ENCODE data around the gene RAD51D. TPM values are rescaled to one million over a fixed set of nuclear protein-coding genes. Genes with fewer than 3 reads are reported as not detected.

The RAD51D gene
- total and polyA plus RNA-seq, 11 donors = 2.1 to 9.2 (median 5.0) TPM

- H3K36me3 ChIP-seq = peaks cover 0 to 89% (median 18%) of the 10 kb centered on the region in 9 donors
- ATAC-seq (peak in 1 of 4 donors; percentile 18), DNase-seq (no peak)
- TF ChIP-seq POLR2A (IDR thresholded peaks at IDR 0.05) (no peak), CTCF (IDR thresholded peaks at IDR 0.05) (no peak)
- intact Hi-C loops (cut with DNase I) = loop anchor here in 2 of 10 donors (10.0 kb wide), 1 partner anchor 583 kb away; no protein-coding TSS in a partner anchor
- 72 to 76% (median 74%) methylated on average over 3 of the region's 3 CpGs for WGBS, 4 donors
- H3K4me3 ChIP-seq = no peak overlapping the region
- no peaks in the 10 kb centered on the region for H3K27me3 ChIP-seq
- H3K9me3 ChIP-seq = no peaks in the 10 kb centered on the region
- peaks cover 0 to 17% (median 0%) of the 10 kb centered on the region in 12 donors for H3K4me1 ChIP-seq
- H3K27ac ChIP-seq = peak overlapping the region in 1 of 12 donors; percentile 70
These were observed 41.7 kb upstream of the RAD51D start for GRCh38 chr17:35161281-35161761.

- no peak for DNase-seq
- 80 to 86% (median 84%) methylated on average over 13 of the region's 13 CpGs for WGBS, 4 donors
- TF ChIP-seq POLR2A (IDR thresholded peaks at IDR 0.05) (no peak), CTCF (IDR thresholded peaks at IDR 0.05) (no peak)
- intact Hi-C loops (cut with DNase I) = loop anchor here in 2 of 10 donors (10.0 kb wide), 1 partner anchor 584 kb away; no protein-coding TSS in a partner anchor
- Histone ChIP-seq H3K27me3 (no peaks in the 10 kb centered on the region), H3K4me3 (no peak overlapping the region), H3K9me3 (no peaks in the 10 kb centered on the region), H3K4me1 (peaks cover 0 to 17% (median 0%) of the 10 kb centered on the region in 12 donors), H3K36me3 (peaks cover 0 to 94% (median 25%) of the 10 kb centered on the region in 9 donors), H3K27ac (peak overlapping the region in 1 of 12 donors; percentile 70)
- ATAC-seq = no peak
These were observed 40.9 kb upstream of the RAD51D start for GRCh38 chr17:35160354-35161201.

GRCh38 chr17:35159940-35160339 is 40.3 kb upstream of the RAD51D start:
- peaks cover 0 to 17% (median 0%) of the 10 kb centered on the region in 12 donors for H3K4me1 ChIP-seq
- intact Hi-C loops (cut with DNase I) = loop anchor here in 3 of 10 donors (10.0 kb wide), 2 partner anchors 55 to 585 kb away; no protein-coding TSS in a partner anchor
- no peak for DNase-seq
- no peak overlapping the region for H3K4me3 ChIP-seq
- H3K27ac ChIP-seq = peak overlapping the region in 1 of 12 donors; percentile 70
- H3K36me3 ChIP-seq = peaks cover 0 to 94% (median 27%) of the 10 kb centered on the region in 9 donors
- ATAC-seq = no peak
- H3K9me3 ChIP-seq = no peaks in the 10 kb centered on the region
- no peaks in the 10 kb centered on the region for H3K27me3 ChIP-seq
- WGBS, 4 donors = 88 to 96% (median 93%) methylated on average over 2 of the region's 2 CpGs
- TF ChIP-seq CTCF (IDR thresholded peaks at IDR 0.05) (no peak), POLR2A (IDR thresholded peaks at IDR 0.05) (no peak)

GRCh38 chr17:35155246-35155645 is 35.6 kb upstream of the RAD51D start:
- H3K27ac ChIP-seq = no peak overlapping the region
- TF ChIP-seq POLR2A (IDR thresholded peaks at IDR 0.05) (no peak), CTCF (IDR thresholded peaks at IDR 0.05) (no peak)
- DNase-seq = no peak
- 93 to 96% (median 95%) methylated on average over 7 of the region's 7 CpGs for WGBS, 4 donors
- no peak overlapping the region for H3K4me3 ChIP-seq
- no peak for ATAC-seq
- peaks cover 0 to 12% (median under 1%) of the 10 kb centered on the region in 12 donors for H3K4me1 ChIP-seq
- intact Hi-C loops (cut with DNase I) = loop anchor here in 1 of 10 donors (10.0 kb wide), 1 partner anchor 60 kb away; no protein-coding TSS in a partner anchor
- no peaks in the 10 kb centered on the region for H3K27me3 ChIP-seq
- no peaks in the 10 kb centered on the region for H3K9me3 ChIP-seq
- peaks cover 0 to 91% (median 22%) of the 10 kb centered on the region in 9 donors for H3K36me3 ChIP-seq

All from heart left ventricle (tissue), 16 donors.